K562 (cell line): ENCODE results near the gene UGT1A10. TPM values are rescaled to one million over a fixed set of nuclear protein-coding genes. Genes with fewer than 3 reads are reported as not detected.

Source experiments
- CHD7 ChIP-seq: fragments of 200-600 bp; sonication (generic); IDR thresholded peaks from one replicate; pipeline ENCODE4 v1.6.1; 2012; ENCODE audit warnings: mild to moderate bottlenecking, low read depth, low read length, inconsistent platforms
- SRSF9 ChIP-seq: fragments of 200-400 bp; formaldehyde crosslinking; IDR thresholded peaks from 2 replicates; pipeline ENCODE4 v1.6.1; 2017; ENCODE audit warnings: low read depth, low read length, borderline replicate concordance
- ZNF592 ChIP-seq: fragments of 450-650 bp; IDR thresholded peaks from 2 replicates; pipeline ENCODE4 v1.6.1; 2017; ENCODE audit warnings: antibody characterized with exemption, mild to moderate bottlenecking
- polyA plus RNA-seq, 8 experiments: library from polyadenylated mRNA; depleted of rRNA in 4 of 8; stranded (reverse) in 5 of 8; unstranded in 3 of 8; fragments of >200 nt; fragmentation: Nextera tagmentation in 2 of 8; fragmentation: Illumina TruSeq in 1 of 8; extraction: Ambion mirVana in 2 of 8; extraction: Trizol in 1 of 8; gene quantifications; 2 replicates each; pipeline versions ENCODE4 v1.2.1 to v1.2.3, GENCODE V29; 2011 to 2014; ENCODE audit warnings: inconsistent platforms in 1 of 8, missing spikeins in 1 of 8
- total RNA-seq, 7 experiments: library from RNA; depleted of rRNA in 6 of 7; stranded (reverse); fragments of >200 nt in 6 of 7; fragmentation: Illumina TruSeq in 2 of 7; extraction: Trizol in 2 of 7; gene quantifications; 2 replicates each; pipeline versions ENCODE4 v1.2.1 to v1.2.3, GENCODE V29; 2011 to 2021; ENCODE audit warnings: low replicate concordance in 1 of 7

The UGT1A10 gene
- total and polyA plus RNA-seq, 9 of the 15 experiments (the other 6 are each of a cell fraction or from before 2014, with no cell fraction given), result not detected

- no peak for TF ChIP-seq ZNF592
- TF ChIP-seq SRSF9, result no peak
- TF ChIP-seq CHD7, result no peak
- TF ChIP-seq, all 486 proteins: peak for 0
These were observed 92.6 kb downstream of the UGT1A10 start, which contains the start of gene UGT1A3 (continued) for GRCh38 chr2:233728723-233729301.
